NCI-H2196 treated with DMSO at 0.1 percent for 48 hours (cell line): Measurements from ENCODE around the gene VPS54.

Experiments used
- DNase-seq: peaks from one replicate; lab custom pipeline; 2025; ENCODE audit not compliant: unreplicated experiment; lab: John Stamatoyannopoulos, UW

Gene VPS54, protein sequence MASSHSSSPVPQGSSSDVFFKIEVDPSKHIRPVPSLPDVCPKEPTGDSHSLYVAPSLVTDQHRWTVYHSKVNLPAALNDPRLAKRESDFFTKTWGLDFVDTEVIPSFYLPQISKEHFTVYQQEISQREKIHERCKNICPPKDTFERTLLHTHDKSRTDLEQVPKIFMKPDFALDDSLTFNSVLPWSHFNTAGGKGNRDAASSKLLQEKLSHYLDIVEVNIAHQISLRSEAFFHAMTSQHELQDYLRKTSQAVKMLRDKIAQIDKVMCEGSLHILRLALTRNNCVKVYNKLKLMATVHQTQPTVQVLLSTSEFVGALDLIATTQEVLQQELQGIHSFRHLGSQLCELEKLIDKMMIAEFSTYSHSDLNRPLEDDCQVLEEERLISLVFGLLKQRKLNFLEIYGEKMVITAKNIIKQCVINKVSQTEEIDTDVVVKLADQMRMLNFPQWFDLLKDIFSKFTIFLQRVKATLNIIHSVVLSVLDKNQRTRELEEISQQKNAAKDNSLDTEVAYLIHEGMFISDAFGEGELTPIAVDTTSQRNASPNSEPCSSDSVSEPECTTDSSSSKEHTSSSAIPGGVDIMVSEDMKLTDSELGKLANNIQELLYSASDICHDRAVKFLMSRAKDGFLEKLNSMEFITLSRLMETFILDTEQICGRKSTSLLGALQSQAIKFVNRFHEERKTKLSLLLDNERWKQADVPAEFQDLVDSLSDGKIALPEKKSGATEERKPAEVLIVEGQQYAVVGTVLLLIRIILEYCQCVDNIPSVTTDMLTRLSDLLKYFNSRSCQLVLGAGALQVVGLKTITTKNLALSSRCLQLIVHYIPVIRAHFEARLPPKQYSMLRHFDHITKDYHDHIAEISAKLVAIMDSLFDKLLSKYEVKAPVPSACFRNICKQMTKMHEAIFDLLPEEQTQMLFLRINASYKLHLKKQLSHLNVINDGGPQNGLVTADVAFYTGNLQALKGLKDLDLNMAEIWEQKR

DNA sequence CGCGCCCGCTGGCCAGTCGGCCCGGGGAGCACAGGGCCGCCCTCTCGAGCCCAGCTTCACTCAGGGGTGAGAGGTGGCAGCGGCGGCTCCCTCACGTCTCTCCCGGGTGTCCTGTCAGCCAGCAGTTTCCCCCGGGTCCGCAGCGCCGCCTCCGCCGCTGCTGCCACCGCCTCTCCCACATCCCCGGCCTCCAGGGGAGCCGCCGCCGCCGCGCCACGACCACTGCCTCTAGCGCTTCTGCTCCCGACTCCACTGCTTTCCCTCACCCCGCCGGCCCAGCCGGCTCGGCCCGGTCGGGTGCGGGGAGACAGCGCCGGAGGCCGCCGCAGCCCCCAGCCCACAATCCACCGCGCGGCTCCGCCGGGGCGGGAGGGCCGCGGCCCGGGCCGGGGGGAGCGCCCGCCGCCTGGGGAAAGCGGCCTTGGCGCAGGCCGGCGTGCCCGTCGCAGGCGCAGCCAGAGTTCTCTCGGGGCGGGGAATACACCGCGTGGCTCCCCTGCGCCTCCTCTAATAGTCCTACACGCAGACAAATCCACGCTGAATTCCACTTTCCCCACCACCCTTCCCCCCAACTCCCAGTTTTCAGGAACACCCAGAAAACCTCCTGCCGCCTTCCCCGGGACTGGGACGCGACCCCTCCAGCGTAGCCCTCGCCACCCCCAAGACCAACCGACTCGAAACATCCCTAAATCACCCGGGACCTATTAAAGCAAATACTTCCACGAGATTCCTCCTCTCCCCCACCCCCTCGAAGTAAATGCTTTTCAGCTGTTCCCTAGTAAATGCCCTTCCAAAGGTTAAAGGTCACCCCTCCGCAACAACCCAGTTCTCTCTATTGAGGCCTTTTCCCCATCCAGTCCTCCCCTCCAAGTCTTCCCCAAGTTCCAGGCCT is at the start of gene VPS54:
TSS of gene VPS54 (minus strand) at position 346 of the 892 bp plus-strand sequence. CDS start 35,429 bp downstream, outside the sequence.
- no peak for DNase-seq

DNA sequence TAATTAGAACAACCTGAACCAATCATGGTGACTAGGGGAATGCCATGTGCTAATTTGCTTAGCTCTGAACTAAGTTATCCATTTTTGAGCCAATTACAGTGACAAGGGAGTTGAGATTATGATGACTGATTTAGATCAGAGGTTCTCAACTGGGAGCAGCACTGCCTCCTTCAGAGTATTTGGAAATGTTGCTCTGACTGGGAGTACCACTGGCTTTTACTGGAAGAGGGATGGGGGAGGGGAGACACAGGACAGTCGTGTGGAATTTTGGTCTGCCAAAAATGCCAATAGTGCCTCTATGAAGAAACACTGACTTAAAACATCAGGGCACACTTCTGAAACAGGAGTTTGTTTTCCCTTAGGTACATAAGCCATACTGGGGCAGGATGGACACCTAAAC is 48.1 kb upstream of the VPS54 start:
- no peak for DNase-seq

GRCh38 chr2:64065516-64065915 is 46.3 kb upstream of the VPS54 start:
- DNase-seq = no peak

DNA sequence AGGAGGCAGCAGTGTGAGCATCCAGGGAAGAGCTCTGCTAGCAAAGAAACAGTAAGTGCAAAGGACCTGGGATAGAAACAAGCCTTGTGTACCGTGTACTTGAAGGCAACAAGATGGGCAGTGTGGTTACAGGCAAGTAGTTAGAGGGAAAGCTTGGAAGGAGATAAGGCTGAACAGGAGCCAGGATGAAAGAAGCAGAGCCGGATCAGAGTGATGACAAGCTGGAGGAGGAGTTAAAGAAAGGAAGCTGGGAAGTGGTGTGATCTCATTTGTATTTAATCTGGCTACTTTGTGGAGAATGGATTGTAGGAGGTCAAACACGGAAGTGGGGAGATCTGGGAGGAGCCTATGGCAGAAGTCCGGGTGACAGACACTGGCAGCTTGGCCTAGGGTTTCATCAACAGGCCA is 44.7 kb upstream of the VPS54 start:
- peak; percentile 26 for DNase-seq

DNA sequence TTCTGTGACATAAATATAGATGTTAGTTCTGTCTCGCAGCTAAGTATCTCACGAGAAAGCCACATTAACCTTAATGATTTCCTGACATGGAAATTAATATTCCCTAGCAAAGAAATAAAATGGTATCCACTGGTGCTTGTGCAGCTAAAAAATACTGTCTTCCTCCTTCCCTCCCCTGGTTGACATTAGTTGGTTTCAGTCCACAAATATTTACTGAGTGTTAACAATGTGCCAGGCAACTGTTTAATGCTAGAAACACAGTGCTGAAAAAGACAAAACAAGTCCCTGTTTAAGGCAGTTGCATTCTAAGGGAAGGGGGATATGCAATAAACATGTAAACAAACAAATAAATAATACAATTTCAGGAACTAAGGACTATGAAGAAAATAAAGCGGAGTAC is 44.2 kb upstream of the VPS54 start:
- no peak for DNase-seq

GRCh38 chr2:64062840-64063239 is 43.6 kb upstream of the VPS54 start:
- no peak for DNase-seq

- DNase-seq = no peak
Observed at GRCh38 chr2:64059270-64059669, 40.0 kb upstream of the VPS54 start.

GRCh38 chr2:64056021-64056420 is 36.8 kb upstream of the VPS54 start:
- no peak for DNase-seq

DNA sequence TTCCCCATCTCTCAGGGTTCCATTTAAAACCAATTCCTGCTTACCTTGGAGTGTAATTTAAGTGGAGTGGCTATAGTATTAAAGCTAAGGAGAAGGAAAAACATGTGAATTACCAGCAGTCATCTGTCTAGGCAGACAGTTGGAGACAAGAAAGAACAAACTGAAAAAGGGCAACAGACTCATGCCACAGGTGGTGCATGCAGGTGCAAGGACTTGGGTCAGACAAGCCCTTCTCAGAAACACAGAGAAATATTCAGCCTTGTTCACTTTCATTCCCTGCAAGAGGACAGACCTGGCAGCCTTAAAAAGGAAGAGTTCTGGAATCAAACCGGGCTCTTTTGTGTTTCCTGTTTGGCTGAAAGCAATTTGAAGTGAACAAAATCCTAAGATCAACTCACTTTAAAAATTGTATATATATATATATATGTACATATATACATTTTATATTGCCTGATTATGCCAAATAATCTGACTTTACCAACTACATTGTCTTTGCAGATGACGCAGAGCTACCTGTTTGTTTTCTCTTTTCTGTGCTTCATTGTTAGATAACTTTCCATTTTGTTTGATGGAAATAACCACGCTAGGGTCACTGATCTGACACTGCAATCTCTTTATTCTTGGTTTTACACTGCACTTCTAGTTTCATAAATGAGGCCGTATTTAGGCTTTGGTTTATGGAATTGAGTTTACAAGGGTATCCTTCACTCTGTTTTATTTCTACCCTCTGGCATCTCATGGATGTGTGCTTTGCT is 35.1 kb upstream of the VPS54 start:
- DNase-seq = no peak

DNA sequence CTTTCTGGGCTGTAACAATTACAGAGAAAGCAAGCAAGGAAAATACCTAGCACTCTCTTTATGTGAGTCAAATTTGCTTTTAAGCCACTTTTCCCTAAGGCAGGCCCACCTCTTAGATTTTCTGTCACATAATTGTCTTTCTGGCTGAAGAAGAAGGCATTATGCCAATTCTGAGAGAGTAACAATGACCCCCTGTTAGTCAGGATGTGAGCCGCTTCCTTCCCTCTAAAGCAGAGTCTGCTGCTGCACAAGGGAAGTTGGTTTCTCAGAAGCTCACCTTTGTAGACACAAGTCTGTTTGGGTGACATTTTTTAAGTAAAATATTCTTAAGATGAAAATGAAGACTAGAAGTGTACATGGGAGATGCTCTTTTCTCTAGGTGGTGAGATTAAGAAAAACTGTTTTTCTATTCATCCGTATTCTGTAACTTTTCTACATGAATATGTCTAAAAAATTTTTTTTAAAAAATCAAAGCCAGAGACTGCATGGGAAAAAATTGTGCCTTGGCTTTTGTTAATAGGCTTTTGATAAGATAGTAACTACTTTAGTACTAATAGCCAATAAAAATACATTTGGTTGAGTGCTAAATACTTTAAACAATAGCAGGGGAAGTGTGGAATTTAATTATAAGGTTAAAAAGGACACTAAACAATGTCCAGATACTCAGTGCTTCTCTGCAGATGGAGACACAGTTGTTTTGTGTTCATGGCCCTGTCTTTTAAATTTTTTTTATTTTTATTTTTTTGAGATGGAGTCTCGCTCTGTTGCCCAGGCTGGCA is 33.4 kb upstream of the VPS54 start:
- no peak for DNase-seq

DNA sequence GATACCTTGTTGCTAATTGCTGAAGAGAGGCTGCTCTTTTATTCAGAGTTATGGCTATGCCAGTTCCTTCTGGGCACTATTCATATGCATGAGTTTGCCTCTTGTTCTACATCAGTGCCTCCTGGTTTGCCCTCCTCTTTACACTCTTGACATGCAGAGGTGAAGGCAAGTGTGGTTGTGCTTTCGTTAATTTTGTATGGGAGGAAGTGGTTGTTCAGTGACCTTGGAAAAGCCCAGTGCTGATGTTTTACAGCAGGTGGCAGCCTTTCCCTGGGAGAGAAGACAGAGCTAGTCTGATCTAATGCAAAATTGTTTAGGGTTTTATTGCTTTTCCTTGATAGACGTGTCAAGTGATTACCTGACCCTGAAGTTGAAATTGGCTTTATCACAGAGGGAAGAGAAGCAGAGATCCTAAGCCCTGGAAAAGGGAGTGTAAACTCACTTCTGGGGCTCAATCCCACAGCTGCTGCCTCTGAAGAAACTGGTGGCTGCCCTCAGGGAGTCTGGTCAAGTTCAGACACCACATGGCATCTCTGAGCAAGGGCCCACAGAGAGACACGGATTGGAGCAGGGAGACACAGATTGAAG is 30.5 kb upstream of the VPS54 start:
- DNase-seq = peak; percentile 21

GRCh38 chr2:64045938-64046337 is 26.7 kb upstream of the VPS54 start:
- DNase-seq = no peak

GRCh38 chr2:64040161-64040560 is 20.9 kb upstream of the VPS54 start:
- DNase-seq = no peak

GRCh38 chr2:64036034-64036705 is 16.9 kb upstream of the VPS54 start:
- no peak for DNase-seq

DNA sequence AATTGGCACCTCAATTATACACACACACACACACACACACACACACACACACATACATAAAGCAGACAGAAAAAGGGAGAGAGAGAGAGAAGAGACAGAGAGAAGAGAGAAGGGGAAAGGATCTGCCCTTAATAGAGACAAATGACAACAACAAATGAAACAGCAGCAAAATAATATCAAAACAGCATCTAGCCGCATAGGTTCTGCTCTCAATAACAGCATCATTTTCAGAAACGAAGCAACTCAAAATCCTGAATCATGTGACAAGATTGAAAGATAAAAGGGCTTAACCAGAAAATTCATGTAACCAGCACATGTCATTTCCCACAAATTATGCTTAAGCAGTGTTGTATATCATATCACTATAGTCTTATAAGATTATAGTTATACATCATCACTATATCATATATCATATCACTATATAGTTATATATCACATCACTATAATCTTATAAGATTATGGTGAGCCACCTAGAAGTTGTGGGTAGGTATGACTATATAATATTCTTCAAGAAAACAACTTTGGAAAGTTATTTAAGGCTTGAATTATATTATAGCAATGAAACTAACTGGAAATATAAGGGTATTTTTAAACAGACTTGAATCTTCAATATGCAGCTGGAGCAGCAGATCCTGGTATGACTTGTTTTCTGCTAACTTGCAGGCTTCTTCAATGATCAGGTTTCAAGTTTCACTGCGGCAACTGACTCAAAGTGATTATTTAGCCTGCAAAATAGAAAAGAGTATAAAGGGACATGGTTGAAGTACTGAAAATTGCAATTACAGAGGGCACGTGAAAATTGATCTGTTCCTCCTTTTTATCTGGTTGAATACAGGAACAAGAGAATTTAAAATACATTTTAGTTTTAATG is 16.1 kb upstream of the VPS54 start:
- DNase-seq = no peak

- DNase-seq = no peak
Observed at GRCh38 chr2:64029116-64029665, 10.0 kb upstream of the VPS54 start.

DNA sequence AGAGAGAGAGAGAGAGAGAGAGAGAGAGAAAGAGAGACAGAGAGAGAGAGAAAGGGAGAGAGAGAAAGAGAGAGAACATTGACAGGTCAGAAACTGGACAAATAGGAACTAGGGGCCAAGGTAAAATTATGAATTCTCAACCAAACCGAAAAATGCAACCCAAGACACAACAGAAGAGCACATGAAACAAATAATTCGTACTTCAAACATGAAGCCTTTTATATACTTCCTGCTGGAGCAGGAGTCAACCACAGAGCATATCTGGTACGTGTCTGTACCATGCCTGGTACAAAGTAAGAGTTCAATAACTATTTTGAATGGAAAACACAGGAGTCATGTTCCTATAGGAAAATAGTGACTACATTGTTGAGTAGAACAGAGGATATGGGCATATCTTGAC is 6.5 kb upstream of the VPS54 start:
- no peak for DNase-seq
